Neural crest cell (in vitro differentiated cells): ENCODE results near the gene CDH7. TPM values are rescaled to one million over a fixed set of nuclear protein-coding genes. Genes with fewer than 3 reads are reported as not detected.

Experiments used
- DNase-seq: peaks from one replicate; pipeline ENCODE4 v3.0.0; 2021; ENCODE audit warnings: low read depth, mixed read lengths, low spot score
- H3K27ac Mint-ChIP-seq: one replicate; pipeline ENCODE4 v1.8.0; 2021; ENCODE audit warnings: mild to moderate bottlenecking, mixed read lengths; ENCODE audit not compliant: unreplicated experiment
- H3K27me3 Mint-ChIP-seq: 2 replicates; pipeline ENCODE4 v1.8.0; 2021; ENCODE audit warnings: low read depth, mild to moderate bottlenecking, mixed read lengths
- H3K36me3 Mint-ChIP-seq: 2 replicates; pipeline ENCODE4 v1.8.0; 2021; ENCODE audit warnings: low read depth, mild to moderate bottlenecking, mixed read lengths
- H3K4me1 Mint-ChIP-seq: 2 replicates; pipeline ENCODE4 v1.8.0; 2021; ENCODE audit warnings: mixed read lengths
- H3K4me3 Mint-ChIP-seq: one replicate; pipeline ENCODE4 v1.8.0; 2021; ENCODE audit warnings: mild to moderate bottlenecking, mixed read lengths
- H3K9me3 Mint-ChIP-seq: 2 replicates; pipeline ENCODE4 v1.8.0; 2021; ENCODE audit warnings: mixed read lengths
- total RNA-seq: library from RNA; stranded (reverse); gene quantifications from 2 replicates; pipeline ENCODE4 v1.2.1, GENCODE V29; 2021
- TF ChIP-seq, protein P1 (sequence below): fragments of 200-600 bp; sonication (generic); conservative IDR thresholded peaks from 2 replicates; pipeline ENCODE4 v1.5.0; 2021; ENCODE audit warnings: antibody characterized with exemption, mild to moderate bottlenecking

Gene CDH7
- total RNA-seq, 1 donor from 2014 or later: 7.3 TPM

DNA sequence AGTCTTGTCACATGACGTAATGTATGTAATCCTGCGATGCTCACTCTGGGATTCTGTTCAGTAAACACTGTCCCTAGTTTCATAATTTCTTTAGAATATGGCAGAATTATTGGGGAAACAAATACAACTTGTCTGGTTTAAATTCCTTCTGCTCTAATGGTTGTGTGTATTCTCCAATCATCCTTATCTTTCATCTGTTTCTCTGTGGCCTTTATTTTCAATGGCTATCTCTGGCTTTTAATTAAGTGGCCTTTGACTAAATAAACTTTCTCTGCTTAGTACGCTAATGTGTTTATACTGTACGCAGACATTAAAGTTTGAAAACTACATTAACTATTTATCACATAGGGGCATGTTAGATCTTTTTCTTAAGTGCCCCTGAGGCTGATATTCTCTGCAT, 40.9 kb downstream of the CDH7 start:
- TF ChIP-seq, protein P1, sequence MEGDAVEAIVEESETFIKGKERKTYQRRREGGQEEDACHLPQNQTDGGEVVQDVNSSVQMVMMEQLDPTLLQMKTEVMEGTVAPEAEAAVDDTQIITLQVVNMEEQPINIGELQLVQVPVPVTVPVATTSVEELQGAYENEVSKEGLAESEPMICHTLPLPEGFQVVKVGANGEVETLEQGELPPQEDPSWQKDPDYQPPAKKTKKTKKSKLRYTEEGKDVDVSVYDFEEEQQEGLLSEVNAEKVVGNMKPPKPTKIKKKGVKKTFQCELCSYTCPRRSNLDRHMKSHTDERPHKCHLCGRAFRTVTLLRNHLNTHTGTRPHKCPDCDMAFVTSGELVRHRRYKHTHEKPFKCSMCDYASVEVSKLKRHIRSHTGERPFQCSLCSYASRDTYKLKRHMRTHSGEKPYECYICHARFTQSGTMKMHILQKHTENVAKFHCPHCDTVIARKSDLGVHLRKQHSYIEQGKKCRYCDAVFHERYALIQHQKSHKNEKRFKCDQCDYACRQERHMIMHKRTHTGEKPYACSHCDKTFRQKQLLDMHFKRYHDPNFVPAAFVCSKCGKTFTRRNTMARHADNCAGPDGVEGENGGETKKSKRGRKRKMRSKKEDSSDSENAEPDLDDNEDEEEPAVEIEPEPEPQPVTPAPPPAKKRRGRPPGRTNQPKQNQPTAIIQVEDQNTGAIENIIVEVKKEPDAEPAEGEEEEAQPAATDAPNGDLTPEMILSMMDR: no peak
- DNase-seq: no peak
- Mint-ChIP-seq H3K27me3 (no peaks in the 10 kb centered on the region), H3K27ac (no peak overlapping the region), H3K4me1 (peaks cover 6% of the 10 kb centered on the region), H3K9me3 (peaks cover 3% of the 10 kb centered on the region), H3K36me3 (no peaks in the 10 kb centered on the region), H3K4me3 (no peak overlapping the region)

DNA sequence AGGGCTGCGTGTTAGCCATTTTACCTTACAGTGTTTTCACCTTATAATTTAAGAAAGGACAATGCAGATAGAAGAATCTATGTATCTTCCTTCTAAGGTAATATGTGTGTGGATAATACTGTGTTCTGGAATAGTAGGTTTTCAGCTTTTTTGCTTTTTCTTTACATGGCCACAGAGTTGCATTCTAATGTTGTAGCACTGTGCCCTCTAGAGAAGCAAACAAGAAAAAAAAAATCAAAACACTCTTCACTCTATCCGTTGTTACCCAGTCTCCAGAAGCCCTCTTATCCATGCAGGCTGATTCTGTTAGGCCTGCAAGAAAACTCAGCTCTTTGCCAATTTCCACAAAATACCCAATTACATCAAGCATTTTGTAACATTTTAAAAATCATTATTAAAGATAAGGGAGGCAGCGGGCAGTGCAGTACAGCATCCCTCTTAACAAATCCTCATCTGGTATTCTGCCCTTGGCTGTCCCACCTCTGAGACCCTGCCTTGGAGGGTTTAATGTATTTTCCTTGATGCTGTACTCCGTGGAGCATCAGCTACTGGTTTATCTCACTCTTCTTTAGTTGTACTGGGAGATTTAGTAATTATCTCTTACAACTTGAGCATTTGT, 41.8 kb downstream of the CDH7 start:
- H3K27ac Mint-ChIP-seq: no peak overlapping the region
- no peak for DNase-seq

DNA sequence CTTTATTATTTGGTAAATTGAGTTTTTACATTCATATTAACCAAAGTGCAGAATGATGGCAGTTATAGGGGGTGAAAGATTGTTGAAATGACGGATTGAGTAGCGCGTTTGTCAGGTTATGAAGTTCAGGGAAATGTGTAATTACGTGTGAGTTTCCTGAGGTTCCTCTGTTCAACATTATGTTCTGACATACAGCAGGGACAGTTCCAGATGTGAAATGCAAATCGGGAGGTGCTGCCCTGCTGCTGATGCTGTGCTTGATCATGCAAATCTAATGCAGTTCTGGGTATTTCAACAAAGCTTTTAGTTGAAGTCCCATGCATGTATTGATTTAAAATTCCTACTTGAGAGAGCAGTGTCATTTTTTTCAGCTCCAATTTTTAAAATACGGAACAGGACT, 57.9 kb downstream of the CDH7 start:
- TF ChIP-seq, protein P1: no peak
- H3K9me3 Mint-ChIP-seq: peaks cover 4% of the 10 kb centered on the region
- H3K4me3 Mint-ChIP-seq: no peak overlapping the region
- no peaks in the 10 kb centered on the region for H3K27me3 Mint-ChIP-seq
- H3K4me1 Mint-ChIP-seq: peaks cover 6% of the 10 kb centered on the region
- DNase-seq: no peak
- no peaks in the 10 kb centered on the region for H3K36me3 Mint-ChIP-seq
- no peak overlapping the region for H3K27ac Mint-ChIP-seq

More for the DNA sequence above, 41.8 kb downstream of the CDH7 start:
- Mint-ChIP-seq H3K4me1 (peaks cover 6% of the 10 kb centered on the region), H3K27me3 (no peaks in the 10 kb centered on the region), H3K9me3 (peaks cover 5% of the 10 kb centered on the region), H3K4me3 (no peak overlapping the region), H3K36me3 (peaks cover 2% of the 10 kb centered on the region)
- TF ChIP-seq, protein P1: no peak

DNA sequence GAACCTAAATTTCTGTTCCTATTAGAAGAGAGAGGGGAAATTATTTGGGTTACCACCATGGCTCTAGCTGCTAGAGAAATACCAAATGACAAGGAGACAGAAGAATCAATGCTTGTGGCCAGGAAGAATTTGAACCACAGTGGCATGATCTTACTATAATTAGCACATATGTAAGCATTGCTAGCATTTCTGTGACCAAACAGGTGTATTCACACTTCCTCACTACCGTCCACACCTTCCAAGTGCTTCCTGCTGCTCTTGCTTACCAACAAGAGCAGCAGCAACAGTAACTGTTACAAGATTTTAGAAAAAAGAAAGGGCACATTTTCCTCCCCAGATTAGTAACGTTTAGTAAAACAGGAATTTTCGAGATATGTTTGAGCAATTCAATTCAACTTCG, 60.5 kb downstream of the CDH7 start:
- Mint-ChIP-seq H3K4me1 (peaks cover 6% of the 10 kb centered on the region), H3K27ac (no peak overlapping the region), H3K27me3 (no peaks in the 10 kb centered on the region), H3K4me3 (no peak overlapping the region), H3K36me3 (no peaks in the 10 kb centered on the region), H3K9me3 (peaks cover 4% of the 10 kb centered on the region)
- TF ChIP-seq, protein P1: no peak
- no peak for DNase-seq

DNA sequence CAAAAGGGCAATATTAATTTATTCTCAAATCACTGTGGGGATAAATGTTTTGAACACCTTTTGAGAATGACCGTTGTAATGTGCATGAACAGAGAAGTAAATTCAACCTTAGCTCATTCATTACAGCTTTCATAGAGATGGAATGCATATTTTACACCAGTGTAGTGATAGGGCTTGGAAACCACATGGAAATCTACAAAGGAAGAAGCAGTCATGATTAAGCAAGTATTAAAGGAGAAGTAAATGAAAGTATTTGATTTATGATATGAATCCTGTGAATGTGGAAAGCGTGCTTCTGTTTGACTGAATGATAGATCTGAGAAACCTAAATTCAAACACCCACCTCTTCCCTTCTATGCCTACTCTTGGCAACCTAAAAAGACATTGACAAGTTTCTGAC, 64.7 kb downstream of the CDH7 start:
- no peak overlapping the region for H3K4me3 Mint-ChIP-seq
- H3K4me1 Mint-ChIP-seq: no peaks in the 10 kb centered on the region
- peaks cover 8% of the 10 kb centered on the region for H3K9me3 Mint-ChIP-seq
- TF ChIP-seq, protein P1: no peak
- DNase-seq: no peak
- no peak overlapping the region for H3K27ac Mint-ChIP-seq
- H3K36me3 Mint-ChIP-seq: peaks cover 8% of the 10 kb centered on the region
- H3K27me3 Mint-ChIP-seq: no peaks in the 10 kb centered on the region
